HEK293 (cell line): ENCODE results near the gene VAV2.

Experiments
- CTCF ChIA-PET: fragments of 350-600 bp; formaldehyde crosslinking; extraction: SDS; loops from one replicate; lab custom pipeline; 2021; ENCODE audit warnings: antibody characterized with exemption; lab: Yijun Ruan, JAX
- POLR2A ChIA-PET: fragments of 300-600 bp; formaldehyde crosslinking; extraction: SDS; loops from one replicate; lab custom pipeline; 2020; ENCODE audit warnings: antibody characterized with exemption, inconsistent platforms; lab: Yijun Ruan, JAX
- H3K27ac ChIP-seq: fragments of 200-500 bp; sonication (Bioruptor generic); 2 replicates; pipeline ENCODE4 v1.5.1; 2014; ENCODE audit warnings: low read depth, low read length, control low read depth, inconsistent platforms; ENCODE audit errors: extremely low read depth
- H3K36me3 ChIP-seq, 2 experiments: fragments of 200-500 bp in 1 of 2; sonication (Bioruptor generic) in 1 of 2; 1 replicate in 1 of 2; 2 replicates in 1 of 2; pipeline ENCODE4 v1.5.1; 2014 to 2017; ENCODE audit warnings: inconsistent platforms in 2 of 2, low read length in 2 of 2; ENCODE audit not compliant: control insufficient read depth in 2 of 2, insufficient read depth in 1 of 2
- H3K4me1 ChIP-seq: fragments of 200-500 bp; sonication (Bioruptor generic); 2 replicates; pipeline ENCODE4 v1.5.1; 2014; ENCODE audit warnings: mild to moderate bottlenecking, low read length, inconsistent platforms; ENCODE audit not compliant: control insufficient read depth, insufficient read depth
- H3K4me3 ChIP-seq: 2 replicates; pipeline ENCODE4 v1.5.1; 2011; ENCODE audit warnings: low read depth, mild to moderate bottlenecking, control low read depth, low read length, moderate library complexity
- H3K9me3 ChIP-seq: fragments of 200-500 bp; sonication (Bioruptor generic); 2 replicates; pipeline ENCODE4 v1.5.1; 2014; ENCODE audit warnings: low read depth, low read length, inconsistent platforms; ENCODE audit not compliant: control insufficient read depth, insufficient read depth
- AEBP2 ChIP-seq: fragments of 450-650 bp; formaldehyde crosslinking; IDR thresholded peaks from 2 replicates; pipeline ENCODE4 v1.5.1; 2016; ENCODE audit warnings: missing biosample characterization, missing genetic modification characterization, borderline replicate concordance
- BCL6B ChIP-seq: fragments of 450-650 bp; formaldehyde crosslinking; IDR thresholded peaks from 2 replicates; pipeline ENCODE4 v1.5.1; 2017; ENCODE audit warnings: missing biosample characterization, missing genetic modification characterization
- FEZF1 ChIP-seq: fragments of 450-650 bp; formaldehyde crosslinking; IDR thresholded peaks from 2 replicates; pipeline ENCODE4 v1.5.1; 2016; ENCODE audit warnings: missing biosample characterization, missing genetic modification characterization
- GLIS2 ChIP-seq: fragments of 450-650 bp; formaldehyde crosslinking; IDR thresholded peaks from 2 replicates; pipeline ENCODE4 v1.5.1; 2016; ENCODE audit warnings: missing biosample characterization, missing genetic modification characterization
- OVOL3 ChIP-seq: fragments of 450-650 bp; formaldehyde crosslinking; IDR thresholded peaks from 2 replicates; pipeline ENCODE4 v1.5.1; 2016; ENCODE audit warnings: missing biosample characterization, missing genetic modification characterization
- PRDM2 ChIP-seq: fragments of 450-650 bp; formaldehyde crosslinking; IDR thresholded peaks from 2 replicates; pipeline ENCODE4 v1.5.1; 2016; ENCODE audit warnings: missing biosample characterization, missing genetic modification characterization, borderline replicate concordance
- SALL2 ChIP-seq: fragments of 450-650 bp; formaldehyde crosslinking; IDR thresholded peaks from 2 replicates; pipeline ENCODE4 v1.5.0; 2017; ENCODE audit warnings: missing biosample characterization, mild to moderate bottlenecking, missing genetic modification characterization, borderline replicate concordance
- TCF7L2 ChIP-seq: IDR thresholded peaks from 2 replicates; pipeline ENCODE4 v1.6.1; 2011; ENCODE audit warnings: low read depth, mild to moderate bottlenecking, inconsistent platforms, low read length, moderate library complexity, borderline replicate concordance
- ZFHX2 ChIP-seq: fragments of 450-650 bp; formaldehyde crosslinking; conservative IDR thresholded peaks from 2 replicates; pipeline ENCODE4 v1.5.1; 2016; ENCODE audit warnings: missing biosample characterization, missing genetic modification characterization
- ZNF423 ChIP-seq: fragments of 450-650 bp; formaldehyde crosslinking; IDR thresholded peaks from 2 replicates; pipeline ENCODE4 v1.5.1; 2016; ENCODE audit warnings: missing biosample characterization, missing genetic modification characterization
- ZNF48 ChIP-seq: fragments of 450-650 bp; formaldehyde crosslinking; IDR thresholded peaks from 2 replicates; pipeline ENCODE4 v1.5.1; 2016; ENCODE audit warnings: missing biosample characterization, missing genetic modification characterization
- ZNF664 ChIP-seq: fragments of 450-650 bp; formaldehyde crosslinking; IDR thresholded peaks from 2 replicates; pipeline ENCODE4 v1.5.1; 2016; ENCODE audit warnings: missing biosample characterization, missing genetic modification characterization
- ZNF677 ChIP-seq: fragments of 450-650 bp; IDR thresholded peaks from 2 replicates; pipeline ENCODE4 v1.5.0; 2018; ENCODE audit warnings: missing biosample characterization, mild to moderate bottlenecking, missing genetic modification characterization, moderate library complexity
- ZNF747 ChIP-seq: fragments of 450-650 bp; formaldehyde crosslinking; IDR thresholded peaks from 2 replicates; pipeline ENCODE4 v1.5.1; 2016; ENCODE audit warnings: missing biosample characterization, missing genetic modification characterization

Gene VAV2

GRCh38 chr9:133794016-133794760, 197.9 kb downstream of the VAV2 start:
- peaks cover 0 to 10% of the 10 kb centered on the region in 2 experiments; a peak in 2 of 3 replicates for H3K36me3 ChIP-seq
- no peaks in the 10 kb centered on the region for H3K4me1 ChIP-seq
- ChIA-PET POLR2A (interaction anchor here (1.2 kb wide), 1 partner anchor 199 kb away, joined by 3 read pairs; no protein-coding TSS in a partner anchor), CTCF (interaction anchor here (0.6 to 7.2 kb wide), 12 partner anchors 10 to 231 kb away, joined by 3 to 136 read pairs (median 4); partner anchors contain the start of gene BRD3OS)
- no peak overlapping the region for H3K4me3 ChIP-seq
- H3K9me3 ChIP-seq: no peaks in the 10 kb centered on the region
- no peak overlapping the region for H3K27ac ChIP-seq
- TF ChIP-seq PRDM2 (tag by site-specific recombination) (no peak), ZFHX2 (tag by site-specific recombination) (no peak), ZNF747 (tag by site-specific recombination) (no peak), GLIS2 (tag by site-specific recombination) (peak; percentile 13; the same call in 1 of the 2 replicates)

- no peaks in the 10 kb centered on the region for H3K4me1 ChIP-seq
- ChIA-PET POLR2A (interaction anchor here (1.2 kb wide), 1 partner anchor 200 kb away, joined by 3 read pairs; no protein-coding TSS in a partner anchor), CTCF (interaction anchor here (0.6 to 7.2 kb wide), 14 partner anchors 9 to 232 kb away, joined by 3 to 136 read pairs (median 4); partner anchors contain the start of gene BRD3OS)
Measured at GRCh38 chr9:133793471-133793870, 198.7 kb downstream of the VAV2 start.

More at GRCh38 chr9:133793471-133793870, 198.7 kb downstream of the VAV2 start:
- TF ChIP-seq FEZF1 (tag by site-specific recombination) (no peak), ZNF664 (no peak), BCL6B (tag by site-specific recombination) (no peak), SALL2 (tag by site-specific recombination) (no peak), AEBP2 (tag by site-specific recombination) (no peak), TCF7L2 (no peak), ZNF423 (tag by site-specific recombination) (no peak), OVOL3 (tag by site-specific recombination) (no peak), ZNF677 (tag by site-specific recombination) (no peak), ZNF48 (tag by site-specific recombination) (no peak)
- Histone ChIP-seq H3K9me3 (no peaks in the 10 kb centered on the region), H3K4me3 (no peak overlapping the region), H3K27ac (no peak overlapping the region), H3K36me3 (peaks cover 0 to 10% of the 10 kb centered on the region in 2 experiments; a peak in 2 of 3 replicates)
